HCT116 (cell line): Measurements from ENCODE around the gene UBR3. TPM values are rescaled to one million over a fixed set of nuclear protein-coding genes. Genes with fewer than 3 reads are reported as not detected.

Experiments used
- ATAC-seq: fragments of 200-7000 bp; cut with Tn5 transposase; 2 replicates; pipeline ENCODE4 v1.9.1; 2020; ENCODE audit warnings: mild to moderate bottlenecking, moderate library complexity
- BruUV-seq: library from RNA; stranded (reverse); fragments of 400-500 nt; replicated peaks from 2 replicates; lab custom pipeline; 2021; lab: Mats Ljungman, UMichigan
- CTCF ChIA-PET: fragments of 300-600 bp; sonication (Branson Sonifier 250); formaldehyde crosslinking; loops from one replicate; lab custom pipeline; 2021; ENCODE audit warnings: antibody characterized with exemption; lab: Charles Lee
- POLR2A ChIA-PET: fragments of 300-600, 350-600 bp; sonication (Branson Sonifier 250); formaldehyde crosslinking; loops from one replicate; lab custom pipeline; 2021; ENCODE audit warnings: antibody characterized with exemption; lab: Charles Lee
- RAD21 ChIA-PET, 2 experiments: fragments of 300-600 bp; sonication (Branson Sonifier 250); formaldehyde crosslinking; loops; one replicate each; lab custom pipeline; 2023; ENCODE audit warnings: low total read pairs in 2 of 2; ENCODE audit not compliant: uncharacterized antibody in 2 of 2, unreplicated experiment in 2 of 2, low non-redundant PET in 1 of 2; lab: Charles Lee
- DNase-seq: peaks from one replicate; pipeline ENCODE4 v3.0.0-alpha.2; 2010; ENCODE audit warnings: low read depth, low spot score
- H2AFZ ChIP-seq: fragments of 200-600 bp; shearing (Covaris generic), sonication (generic); 2 replicates; pipeline ENCODE4 v1.6.1; 2017; ENCODE audit warnings: low read depth, mixed run types, mixed read lengths, antibody characterized with exemption, low read length; ENCODE audit not compliant: poor library complexity, severe bottlenecking
- H3K27ac ChIP-seq: 2 replicates; pipeline ENCODE4 v1.5.1; 2012; ENCODE audit warnings: low read depth, low read length
- H3K27me3 ChIP-seq: fragments of 200-600 bp; sonication (generic); 2 replicates; pipeline ENCODE4 v1.6.1; 2016; ENCODE audit warnings: mixed run types, low read length, mixed read lengths; ENCODE audit not compliant: insufficient read depth
- H3K36me3 ChIP-seq, 2 experiments: fragments of 200-500 bp in 1 of 2; fragments of 200-600 bp in 1 of 2; sonication (Bioruptor generic) in 1 of 2; sonication (generic) in 1 of 2; 2 replicates each; pipeline versions ENCODE4 v1.5.1 to v1.6.1; 2014 to 2016; ENCODE audit warnings: low read length in 2 of 2, inconsistent platforms in 1 of 2, mixed read lengths in 1 of 2, mixed run types in 1 of 2; ENCODE audit not compliant: insufficient read depth in 2 of 2, control insufficient read depth in 1 of 2
- H3K4me1 ChIP-seq, 2 experiments: fragments of 200-600 bp in 1 of 2; sonication (generic) in 1 of 2; 2 replicates each; pipeline versions ENCODE4 v1.5.1 to v1.6.1; 2012 to 2017; ENCODE audit warnings: low read length in 2 of 2, inconsistent platforms in 1 of 2, mild to moderate bottlenecking in 1 of 2, mixed read lengths in 1 of 2, mixed run types in 1 of 2, moderate library complexity in 1 of 2; ENCODE audit not compliant: insufficient read depth in 2 of 2, control insufficient read depth in 1 of 2
- H3K4me2 ChIP-seq: fragments of 200-600 bp; sonication (generic); 2 replicates; pipeline ENCODE4 v1.6.1; 2017; ENCODE audit warnings: mixed run types, low read length, mixed read lengths
- H3K4me3 ChIP-seq, 2 experiments: fragments of 200-600 bp in 1 of 2; sonication (generic) in 1 of 2; replicated peaks in 1 of 2; 2 replicates each; pipeline ENCODE4 v1.5.1; 2011 to 2016; ENCODE audit warnings: low read length in 2 of 2, control low read depth in 1 of 2, low read depth in 1 of 2, mild to moderate bottlenecking in 1 of 2, mixed read lengths in 1 of 2, mixed run types in 1 of 2
- H3K79me2 ChIP-seq: fragments of 200-600 bp; sonication (generic); 2 replicates; pipeline ENCODE4 v1.6.1; 2017; ENCODE audit warnings: mild to moderate bottlenecking, mixed run types, low read length, moderate library complexity, mixed read lengths; ENCODE audit not compliant: insufficient read depth
- H3K9ac ChIP-seq: fragments of 200-600 bp; sonication (generic); 2 replicates; pipeline ENCODE4 v1.6.1; 2016; ENCODE audit warnings: low read length, mixed read lengths
- H3K9me2 ChIP-seq: fragments of 200-600 bp; sonication (generic), shearing (Covaris generic); 2 replicates; pipeline ENCODE4 v1.6.1; 2017; ENCODE audit warnings: mixed run types, mild to moderate bottlenecking, moderate library complexity; ENCODE audit not compliant: insufficient read depth
- H3K9me3 ChIP-seq, 2 experiments: fragments of 200-500 bp in 1 of 2; fragments of 200-600 bp in 1 of 2; sonication (Bioruptor generic) in 1 of 2; sonication (generic) in 1 of 2; 2 replicates each; pipeline ENCODE4 v1.6.1; 2014 to 2017; ENCODE audit warnings: low read length in 2 of 2, mixed read lengths in 2 of 2, inconsistent platforms in 1 of 2, low read depth in 1 of 2, mild to moderate bottlenecking in 1 of 2, mixed run types in 1 of 2, moderate library complexity in 1 of 2; ENCODE audit not compliant: control insufficient read depth in 1 of 2, insufficient read depth in 1 of 2
- H4K20me1 ChIP-seq: fragments of 200-600 bp; sonication (generic), shearing (Covaris generic); 2 replicates; pipeline ENCODE4 v1.6.1; 2017; ENCODE audit warnings: mixed run types, mild to moderate bottlenecking, moderate library complexity; ENCODE audit not compliant: insufficient read depth
- ATF3 ChIP-seq: IDR thresholded peaks from 2 replicates; pipeline ENCODE4 v1.6.1; 2012
- CEBPB ChIP-seq: IDR thresholded peaks from 2 replicates; pipeline ENCODE4 v1.6.1; 2012; ENCODE audit warnings: low read depth
- ELF1 ChIP-seq: IDR thresholded peaks from 2 replicates; pipeline ENCODE4 v1.6.1; 2012; ENCODE audit warnings: low read depth, borderline replicate concordance
- EZH2 ChIP-seq: fragments of 200-600 bp; sonication (generic); IDR thresholded peaks from 2 replicates; pipeline ENCODE4 v1.6.1; 2017; ENCODE audit warnings: antibody characterized with exemption, mixed run types
- EZH2phosphoT487 ChIP-seq: fragments of 200-600 bp; IDR thresholded peaks from 2 replicates; pipeline ENCODE4 v1.6.1; 2018; ENCODE audit warnings: antibody characterized with exemption, borderline replicate concordance
- FOSL1 ChIP-seq: IDR thresholded peaks from 2 replicates; pipeline ENCODE4 v1.6.1; 2012; ENCODE audit warnings: low read depth
- POLR2A ChIP-seq: IDR thresholded peaks from 2 replicates; pipeline ENCODE4 v1.7.0; 2011; ENCODE audit warnings: borderline replicate concordance; ENCODE audit not compliant: insufficient read depth, insufficient read length; ENCODE audit errors: extremely low read depth
- POLR2AphosphoS5 ChIP-seq: IDR thresholded peaks from 2 replicates; pipeline ENCODE4 v1.6.1; 2011; ENCODE audit warnings: mild to moderate bottlenecking, low read depth, low read length, moderate library complexity
- RAD21 ChIP-seq: IDR thresholded peaks from 2 replicates; pipeline ENCODE4 v1.6.1; 2012; ENCODE audit warnings: low read depth, mild to moderate bottlenecking
- SIN3A ChIP-seq: IDR thresholded peaks from 2 replicates; pipeline ENCODE4 v1.6.1; 2012; ENCODE audit warnings: low read depth
- YY1 ChIP-seq: IDR thresholded peaks from 2 replicates; pipeline ENCODE4 v1.6.1; 2011; ENCODE audit warnings: low read length, low read depth, moderate library complexity, mild to moderate bottlenecking; ENCODE audit not compliant: insufficient replicate concordance; ENCODE audit errors: extremely low read depth
- ZFX ChIP-seq: fragments of 450-650 bp; IDR thresholded peaks from 2 replicates; pipeline ENCODE4 v1.6.1; 2017
- intact Hi-C: fragments of 100-400 bp; cut with micrococcal nuclease; formaldehyde crosslinking; loops from 2 replicates; pipeline ENCODE4 v1.10.0; 2022
- total RNA-seq: library from RNA; stranded (reverse); gene quantifications from one replicate; pipeline ENCODE4 v1.2.1, GENCODE V29; 2021; ENCODE audit not compliant: unreplicated experiment
- TF ChIP-seq, protein P1 (sequence below): IDR thresholded peaks from 2 replicates; pipeline ENCODE4 v1.6.1; 2012
- TF ChIP-seq, protein P2 (sequence below): IDR thresholded peaks from 2 replicates; pipeline ENCODE4 v1.6.1; 2011; ENCODE audit warnings: mild to moderate bottlenecking, low read length, moderate library complexity; ENCODE audit not compliant: insufficient replicate concordance; ENCODE audit errors: extremely low read depth

The UBR3 gene
- total RNA-seq, 1 experiment from 2014 or later: 29.5 TPM

GRCh38 chr2:169859423-169859822 is 32.2 kb downstream of the UBR3 start:
- H4K20me1 ChIP-seq: peaks cover 4% of the 10 kb centered on the region; the same call in 1 of the 2 replicates
- ATAC-seq (no peak), DNase-seq (no peak)
- no peak overlapping the region for H3K4me2 ChIP-seq
- H3K9ac ChIP-seq: no peak overlapping the region
- BruUV-seq: no TSS peak
- TF ChIP-seq CEBPB: no peak
- no peak for TF ChIP-seq RAD21
- no peak for TF ChIP-seq EZH2
- no peak for TF ChIP-seq POLR2AphosphoS5
- no peaks in the 10 kb centered on the region for H3K4me1 ChIP-seq
- no peaks in the 10 kb centered on the region for H3K36me3 ChIP-seq
- no peaks in the 10 kb centered on the region for H3K27me3 ChIP-seq
- no peaks in the 10 kb centered on the region for H3K9me2 ChIP-seq
- H3K4me3 ChIP-seq: no peak overlapping the region
- ChIA-PET POLR2A (no interaction called here), CTCF (no interaction called here), RAD21 (no interaction called here)
- intact Hi-C loops: no loop called here
- no peak overlapping the region for H2AFZ ChIP-seq
- H3K9me3 ChIP-seq: no peaks in the 10 kb centered on the region
- no peak overlapping the region for H3K27ac ChIP-seq
- H3K79me2 ChIP-seq: peaks cover 46% of the 10 kb centered on the region

DNA sequence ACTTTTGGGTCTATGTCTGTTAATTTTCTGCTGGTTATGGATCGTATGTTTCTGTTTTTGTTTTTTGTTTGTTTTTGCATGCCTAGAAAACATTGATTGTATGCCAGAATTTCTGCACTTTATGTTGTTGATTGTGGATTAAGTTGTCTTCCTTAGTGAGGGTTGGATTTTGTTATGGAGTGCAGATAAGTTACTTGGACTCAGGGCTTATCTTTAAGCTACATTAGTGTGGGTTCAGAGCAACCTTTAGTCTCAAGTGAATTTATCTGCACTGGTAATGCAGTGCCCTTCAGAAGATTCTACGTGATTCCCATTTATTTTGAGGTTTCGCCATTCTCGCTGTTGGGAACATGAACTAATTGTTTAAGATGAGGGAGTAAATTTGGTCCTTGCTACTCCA is 32.9 kb downstream of the UBR3 start:
- Histone ChIP-seq H3K9me2 (no peaks in the 10 kb centered on the region), H3K27ac (no peak overlapping the region)
- no TSS peak for BruUV-seq

More for the DNA sequence above, 32.9 kb downstream of the UBR3 start:
- intact Hi-C loops: no loop called here
- Histone ChIP-seq H3K4me1 (no peaks in the 10 kb centered on the region), H3K9me3 (no peaks in the 10 kb centered on the region), H3K4me2 (no peak overlapping the region), H4K20me1 (peaks cover 4% of the 10 kb centered on the region; the same call in 1 of the 2 replicates), H3K27me3 (no peaks in the 10 kb centered on the region), H3K79me2 (peaks cover 44% of the 10 kb centered on the region), H3K9ac (no peak overlapping the region), H2AFZ (no peak overlapping the region), H3K4me3 (no peak overlapping the region), H3K36me3 (no peaks in the 10 kb centered on the region)
- DNase-seq (no peak), ATAC-seq (no peak)
- TF ChIP-seq YY1 (no peak), ZFX (no peak), RAD21 (no peak), POLR2AphosphoS5 (no peak), ELF1 (no peak), FOSL1 (no peak), SIN3A (no peak), POLR2A (no peak), ATF3 (no peak), EZH2phosphoT487 (no peak)
- TF ChIP-seq, protein P1, sequence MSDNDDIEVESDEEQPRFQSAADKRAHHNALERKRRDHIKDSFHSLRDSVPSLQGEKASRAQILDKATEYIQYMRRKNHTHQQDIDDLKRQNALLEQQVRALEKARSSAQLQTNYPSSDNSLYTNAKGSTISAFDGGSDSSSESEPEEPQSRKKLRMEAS: no peak
- TF ChIP-seq, protein P2, sequence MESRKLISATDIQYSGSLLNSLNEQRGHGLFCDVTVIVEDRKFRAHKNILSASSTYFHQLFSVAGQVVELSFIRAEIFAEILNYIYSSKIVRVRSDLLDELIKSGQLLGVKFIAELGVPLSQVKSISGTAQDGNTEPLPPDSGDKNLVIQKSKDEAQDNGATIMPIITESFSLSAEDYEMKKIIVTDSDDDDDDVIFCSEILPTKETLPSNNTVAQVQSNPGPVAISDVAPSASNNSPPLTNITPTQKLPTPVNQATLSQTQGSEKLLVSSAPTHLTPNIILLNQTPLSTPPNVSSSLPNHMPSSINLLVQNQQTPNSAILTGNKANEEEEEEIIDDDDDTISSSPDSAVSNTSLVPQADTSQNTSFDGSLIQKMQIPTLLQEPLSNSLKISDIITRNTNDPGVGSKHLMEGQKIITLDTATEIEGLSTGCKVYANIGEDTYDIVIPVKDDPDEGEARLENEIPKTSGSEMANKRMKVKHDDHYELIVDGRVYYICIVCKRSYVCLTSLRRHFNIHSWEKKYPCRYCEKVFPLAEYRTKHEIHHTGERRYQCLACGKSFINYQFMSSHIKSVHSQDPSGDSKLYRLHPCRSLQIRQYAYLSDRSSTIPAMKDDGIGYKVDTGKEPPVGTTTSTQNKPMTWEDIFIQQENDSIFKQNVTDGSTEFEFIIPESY: no peak
- ChIA-PET RAD21 (no interaction called here), CTCF (no interaction called here), POLR2A (no interaction called here)
